Osteocyte (in vitro differentiated cells): ENCODE results near the gene TIGAR. TPM values are rescaled to one million over a fixed set of nuclear protein-coding genes. Genes with fewer than 3 reads are reported as not detected.

Experiments used
- DNase-seq: peaks from one replicate; pipeline ENCODE4 v3.0.0; 2021; ENCODE audit warnings: mixed read lengths; ENCODE audit not compliant: unreplicated experiment; ENCODE audit errors: extremely low spot score
- H3K27ac Mint-ChIP-seq: one replicate; pipeline ENCODE4 v1.8.0; 2021; ENCODE audit warnings: mild to moderate bottlenecking, mixed read lengths; ENCODE audit not compliant: unreplicated experiment
- H3K27me3 Mint-ChIP-seq: one replicate; pipeline ENCODE4 v1.8.0; 2021; ENCODE audit warnings: mixed read lengths; ENCODE audit not compliant: unreplicated experiment
- H3K36me3 Mint-ChIP-seq: one replicate; pipeline ENCODE4 v1.8.0; 2021; ENCODE audit warnings: mixed read lengths; ENCODE audit not compliant: unreplicated experiment
- H3K4me1 Mint-ChIP-seq: one replicate; pipeline ENCODE4 v1.8.0; 2021; ENCODE audit warnings: mixed read lengths; ENCODE audit not compliant: unreplicated experiment
- H3K4me3 Mint-ChIP-seq: one replicate; pipeline ENCODE4 v1.8.0; 2021; ENCODE audit warnings: mild to moderate bottlenecking, moderate library complexity, mixed read lengths; ENCODE audit not compliant: unreplicated experiment
- H3K9me3 Mint-ChIP-seq: one replicate; pipeline ENCODE4 v1.8.0; 2021; ENCODE audit warnings: mixed read lengths; ENCODE audit not compliant: unreplicated experiment
- CTCF ChIP-seq: fragments of 200-600 bp; sonication (generic); IDR thresholded peaks from 2 replicates; pipeline ENCODE4 v1.5.0; 2021; ENCODE audit warnings: antibody characterized with exemption, mild to moderate bottlenecking, moderate library complexity
- long read RNA-seq: library from polyadenylated mRNA; unstranded; transcript quantifications from one replicate; pipeline ENCODE4 v2.0.0, GENCODE V29; 2021
- total RNA-seq: library from RNA; stranded (reverse); gene quantifications from 2 replicates; pipeline ENCODE4 v1.2.1, GENCODE V29; 2021

The TIGAR gene
- total RNA-seq, result 16.6 and 19.9 TPM in 2 replicates
- long read RNA-seq, transcript TIGAR-201 (6 exons, 2,782 nt), result major isoform, 88 of 101 reads
- long read RNA-seq, partial matches to known transcripts, result 2 of 101 reads
- long read RNA-seq, other reads (novel, unspliced or antisense), result 11 of 101 reads

GRCh38 chr12:4320853-4321701 is at the start of gene TIGAR:
Gene TIGAR (plus strand): TSS chr12:4321213. CDS start chr12:4321272, 59 bp downstream.
- peak within 1 kb of the TSS; percentile 92 for H3K4me3 Mint-ChIP-seq
- H3K9me3 Mint-ChIP-seq, result no peaks in the 10 kb centered on the region
- H3K27me3 Mint-ChIP-seq, result peaks cover 2% of the 10 kb centered on the region
- DNase-seq, result peak; percentile 98
- H3K4me1 Mint-ChIP-seq, result peaks cover 24% of the 10 kb centered on the region
- no peak for TF ChIP-seq CTCF
- peak within 1 kb of the TSS; percentile 92 for H3K27ac Mint-ChIP-seq
- peaks cover 3% of the 10 kb centered on the region for H3K36me3 Mint-ChIP-seq

- no peak for TF ChIP-seq CTCF
- Mint-ChIP-seq H3K27me3 (peaks cover 69% of the 10 kb centered on the region), H3K9me3 (no peaks in the 10 kb centered on the region), H3K4me1 (peaks cover 46% of the 10 kb centered on the region), H3K36me3 (peaks cover 2% of the 10 kb centered on the region), H3K4me3 (no peak overlapping the region), H3K27ac (no peak overlapping the region)
- peak; percentile 76 for DNase-seq
Measured at GRCh38 chr12:4271717-4272423, 49.1 kb upstream of the TIGAR start.

GRCh38 chr12:4272424-4273272 is 48.4 kb upstream of the TIGAR start:
- no peak for TF ChIP-seq CTCF
- Mint-ChIP-seq H3K9me3 (no peaks in the 10 kb centered on the region), H3K27ac (no peak overlapping the region), H3K27me3 (peaks cover 67% of the 10 kb centered on the region), H3K4me3 (peak overlapping the region; percentile 50), H3K36me3 (peaks cover 2% of the 10 kb centered on the region), H3K4me1 (peaks cover 49% of the 10 kb centered on the region)
- DNase-seq, result peak; percentile 84

- Mint-ChIP-seq H3K27ac (no peak overlapping the region), H3K4me1 (peaks cover 49% of the 10 kb centered on the region), H3K4me3 (peak overlapping the region; percentile 50), H3K27me3 (peaks cover 67% of the 10 kb centered on the region), H3K36me3 (peaks cover 2% of the 10 kb centered on the region), H3K9me3 (no peaks in the 10 kb centered on the region)
- TF ChIP-seq CTCF, result no peak
- peak; percentile 0 for DNase-seq
Measured at GRCh38 chr12:4273273-4273651, 47.8 kb upstream of the TIGAR start.
